ENCODE measurements around the gene ARPC1A. TPM values are rescaled to one million over a fixed set of nuclear protein-coding genes. Genes with fewer than 3 reads are reported as not detected.
A peak's percentile ranks its signal among the peaks of the same experiment; 100 is the strongest.

Gene ARPC1A
- total and polyA plus RNA-seq, 4 experiments from 2014 or later = 46.2 to 64.2 (median 50.3) TPM

- Mint-ChIP-seq H3K4me3 (no peak overlapping the region), H3K9me3 (peaks cover 0 to 3% (median 0%) of the 10 kb centered on the region in 8 donors)
These were observed 73.3 kb downstream of the ARPC1A start for GRCh38 chr7:99398891-99399445.

GRCh38 chr7:99399597-99399996 is 73.9 kb downstream of the ARPC1A start:
- no peaks in the 10 kb centered on the region for H3K27me3 ChIP-seq (ENCODE audit: insufficient read depth, low read length)
- H3K9me3 ChIP-seq (ENCODE audit: control insufficient read depth in 1 of 2, low read length in 2 of 2) = no peaks in the 10 kb centered on the region
- peaks cover 54% of the 10 kb centered on the region for H3K36me3 ChIP-seq (ENCODE audit: insufficient read depth, low read length)
- Mint-ChIP-seq H3K36me3 (peaks cover 35 to 77% of the 10 kb centered on the region in 2 donors), H3K4me3 (no peak overlapping the region), H3K4me1 (peaks cover 12 to 26% (median 18%) of the 10 kb centered on the region in 4 donors), H3K27me3 (no peaks in the 10 kb centered on the region), H3K27ac (peak overlapping the region in 4 of 7 donors; percentile 24 to 59 (median 35)), H3K9me3 (peaks cover 0 to 3% (median 0%) of the 10 kb centered on the region in 8 donors)
- no peaks in the 10 kb centered on the region for H3K4me1 ChIP-seq (ENCODE audit: insufficient read depth, low read length)
- DNase-seq = no peak
- POLR2A ChIA-PET (ENCODE audit: partially characterized antibody) = interaction anchor here (0.5 to 13.0 kb wide), 10 partner anchors 7 to 100 kb away, joined by 3 to 210 read pairs (median 6); partner anchors contain the start of genes BUD31, PDAP1 and ZNF394
- CTCF ChIA-PET (ENCODE audit: partially characterized antibody) = interaction anchor here (1.1 to 1.4 kb wide), 3 partner anchors 10 to 87 kb away, joined by 3 to 4 read pairs (median 3); no protein-coding TSS in a partner anchor
- no peak overlapping the region for H3K4me3 ChIP-seq (ENCODE audit: low read length in 2 of 2)
- no peak overlapping the region for H3K27ac ChIP-seq (ENCODE audit: low read depth, low read length)
- intact Hi-C loops (cut with micrococcal nuclease) = no loop called here

More at GRCh38 chr7:99398891-99399445, 73.3 kb downstream of the ARPC1A start:
- H3K27ac ChIP-seq (ENCODE audit: low read depth, low read length) = no peak overlapping the region
- H3K4me3 ChIP-seq (ENCODE audit: low read length in 2 of 2) = no peak overlapping the region
- ChIA-PET POLR2A (ENCODE audit: partially characterized antibody) (interaction anchor here (0.6 to 13.0 kb wide), 9 partner anchors 7 to 392 kb away, joined by 3 to 210 read pairs (median 7); partner anchors contain the start of genes BUD31, PDAP1 and ZNF394), CTCF (ENCODE audit: partially characterized antibody) (interaction anchor here (1.2 to 1.4 kb wide), 3 partner anchors 13 to 86 kb away, joined by 3 read pairs; no protein-coding TSS in a partner anchor)
- no peak for DNase-seq
- intact Hi-C loops (cut with micrococcal nuclease) = no loop called here
- H3K36me3 ChIP-seq (ENCODE audit: insufficient read depth, low read length) = peaks cover 54% of the 10 kb centered on the region
- peaks cover under 1% of the 10 kb centered on the region for H3K4me1 ChIP-seq (ENCODE audit: insufficient read depth, low read length)
- Mint-ChIP-seq H3K36me3 (peaks cover 31 to 79% of the 10 kb centered on the region in 2 donors), H3K27ac (peak overlapping the region in 6 of 7 donors; percentile 23 to 88 (median 56)), H3K27me3 (no peaks in the 10 kb centered on the region), H3K4me1 (peaks cover 8 to 22% (median 15%) of the 10 kb centered on the region in 4 donors)
- no peaks in the 10 kb centered on the region for H3K27me3 ChIP-seq (ENCODE audit: insufficient read depth, low read length)
- no peaks in the 10 kb centered on the region for H3K9me3 ChIP-seq (ENCODE audit: control insufficient read depth in 1 of 2, low read length in 2 of 2)

GRCh38 chr7:99402854-99403253 is 77.2 kb downstream of the ARPC1A start:
- Histone ChIP-seq H3K9me3 (ENCODE audit: control insufficient read depth in 1 of 2, low read length in 2 of 2) (no peaks in the 10 kb centered on the region), H3K4me3 (ENCODE audit: low read length in 2 of 2) (no peak overlapping the region), H3K27me3 (ENCODE audit: insufficient read depth, low read length) (no peaks in the 10 kb centered on the region), H3K4me1 (ENCODE audit: insufficient read depth, low read length) (peaks cover 25% of the 10 kb centered on the region), H3K27ac (ENCODE audit: low read depth, low read length) (no peak overlapping the region), H3K36me3 (ENCODE audit: insufficient read depth, low read length) (peaks cover 30% of the 10 kb centered on the region)
- CTCF ChIA-PET (ENCODE audit: partially characterized antibody) = no interaction called here
- H3K27ac Mint-ChIP-seq = peak overlapping the region in 5 of 7 donors; percentile 8 to 86 (median 80)
- H3K4me3 Mint-ChIP-seq = no peak overlapping the region
- no peaks in the 10 kb centered on the region for H3K27me3 Mint-ChIP-seq
- H3K4me1 Mint-ChIP-seq = peaks cover 26 to 42% (median 36%) of the 10 kb centered on the region in 4 donors
- peaks cover 0 to 3% (median 0%) of the 10 kb centered on the region in 8 donors for H3K9me3 Mint-ChIP-seq
- POLR2A ChIA-PET (ENCODE audit: partially characterized antibody) = interaction anchor here (1.0 to 9.9 kb wide), 3 partner anchors 9 to 95 kb away, joined by 3 to 210 read pairs (median 3); no protein-coding TSS in a partner anchor
- H3K36me3 Mint-ChIP-seq = peaks cover 28 to 54% of the 10 kb centered on the region in 2 donors
- no peak for DNase-seq
- intact Hi-C loops (cut with micrococcal nuclease) = no loop called here

GRCh38 chr7:99403764-99404163 is 78.1 kb downstream of the ARPC1A start:
- Mint-ChIP-seq H3K9me3 (peaks cover 0 to 8% (median 0%) of the 10 kb centered on the region in 8 donors), H3K36me3 (peaks cover 25 to 53% of the 10 kb centered on the region in 2 donors), H3K27ac (peak overlapping the region in 6 of 7 donors; percentile 12 to 84 (median 79)), H3K4me3 (no peak overlapping the region), H3K27me3 (no peaks in the 10 kb centered on the region), H3K4me1 (peaks cover 25 to 45% (median 36%) of the 10 kb centered on the region in 4 donors)
- Histone ChIP-seq H3K4me3 (ENCODE audit: low read length in 2 of 2) (no peak overlapping the region), H3K9me3 (ENCODE audit: control insufficient read depth in 1 of 2, low read length in 2 of 2) (no peaks in the 10 kb centered on the region), H3K4me1 (ENCODE audit: insufficient read depth, low read length) (peaks cover 27% of the 10 kb centered on the region), H3K36me3 (ENCODE audit: insufficient read depth, low read length) (peaks cover 30% of the 10 kb centered on the region), H3K27ac (ENCODE audit: low read depth, low read length) (no peak overlapping the region), H3K27me3 (ENCODE audit: insufficient read depth, low read length) (no peaks in the 10 kb centered on the region)
- DNase-seq = no peak
- intact Hi-C loops (cut with micrococcal nuclease) = no loop called here
- POLR2A ChIA-PET (ENCODE audit: partially characterized antibody) = interaction anchor here (0.5 to 9.9 kb wide), 4 partner anchors 10 to 1024 kb away, joined by 3 to 210 read pairs (median 4); no protein-coding TSS in a partner anchor
- CTCF ChIA-PET (ENCODE audit: partially characterized antibody) = no interaction called here

GRCh38 chr7:99404235-99404976 is 78.7 kb downstream of the ARPC1A start:
- DNase-seq = no peak
- H3K27me3 ChIP-seq (ENCODE audit: insufficient read depth, low read length) = no peaks in the 10 kb centered on the region
- H3K4me1 ChIP-seq (ENCODE audit: insufficient read depth, low read length) = peaks cover 29% of the 10 kb centered on the region
- no peaks in the 10 kb centered on the region for H3K9me3 ChIP-seq (ENCODE audit: control insufficient read depth in 1 of 2, low read length in 2 of 2)
- no peak overlapping the region for H3K27ac ChIP-seq (ENCODE audit: low read depth, low read length)
- peaks cover 25 to 55% of the 10 kb centered on the region in 2 donors for H3K36me3 Mint-ChIP-seq
- no peak overlapping the region for H3K4me3 ChIP-seq (ENCODE audit: low read length in 2 of 2)
- H3K9me3 Mint-ChIP-seq = peaks cover 0 to 8% (median 0%) of the 10 kb centered on the region in 8 donors
- H3K36me3 ChIP-seq (ENCODE audit: insufficient read depth, low read length) = peaks cover 28% of the 10 kb centered on the region
- H3K4me3 Mint-ChIP-seq = peak overlapping the region in 1 of 8 donors; percentile 21
- H3K27me3 Mint-ChIP-seq = no peaks in the 10 kb centered on the region
- CTCF ChIA-PET (ENCODE audit: partially characterized antibody) = no interaction called here
- POLR2A ChIA-PET (ENCODE audit: partially characterized antibody) = interaction anchor here (0.5 to 9.9 kb wide), 3 partner anchors 11 to 1024 kb away, joined by 3 to 210 read pairs (median 5); no protein-coding TSS in a partner anchor
- peaks cover 24 to 47% (median 38%) of the 10 kb centered on the region in 4 donors for H3K4me1 Mint-ChIP-seq
- H3K27ac Mint-ChIP-seq = peak overlapping the region in 6 of 7 donors; percentile 12 to 84 (median 70)
- intact Hi-C loops (cut with micrococcal nuclease) = no loop called here

GRCh38 chr7:99404977-99405320 is 79.3 kb downstream of the ARPC1A start:
- H3K36me3 Mint-ChIP-seq = peaks cover 25 to 54% of the 10 kb centered on the region in 2 donors
- DNase-seq = no peak

More at GRCh38 chr7:99404977-99405320, 79.3 kb downstream of the ARPC1A start:
- no peak overlapping the region for H3K27ac ChIP-seq (ENCODE audit: low read depth, low read length)
- ChIA-PET CTCF (ENCODE audit: partially characterized antibody) (no interaction called here), POLR2A (ENCODE audit: partially characterized antibody) (interaction anchor here (1.8 to 9.9 kb wide), 2 partner anchors 11 to 30 kb away, joined by 5 to 210 read pairs; no protein-coding TSS in a partner anchor)
- peaks cover 22% of the 10 kb centered on the region for H3K36me3 ChIP-seq (ENCODE audit: insufficient read depth, low read length)
- peaks cover 0 to 8% (median 0%) of the 10 kb centered on the region in 8 donors for H3K9me3 Mint-ChIP-seq
- H3K4me1 ChIP-seq (ENCODE audit: insufficient read depth, low read length) = peaks cover 35% of the 10 kb centered on the region
- no peaks in the 10 kb centered on the region for H3K27me3 Mint-ChIP-seq
- H3K27me3 ChIP-seq (ENCODE audit: insufficient read depth, low read length) = no peaks in the 10 kb centered on the region
- no peak overlapping the region for H3K4me3 ChIP-seq (ENCODE audit: low read length in 2 of 2)
- H3K27ac Mint-ChIP-seq = peak overlapping the region in 2 of 7 donors; percentile 12 to 61
- H3K4me3 Mint-ChIP-seq = peak overlapping the region in 1 of 8 donors; percentile 21
- peaks cover 27 to 52% (median 42%) of the 10 kb centered on the region in 4 donors for H3K4me1 Mint-ChIP-seq
- H3K9me3 ChIP-seq (ENCODE audit: control insufficient read depth in 1 of 2, low read length in 2 of 2) = no peaks in the 10 kb centered on the region
- intact Hi-C loops (cut with micrococcal nuclease) = no loop called here

Measured in CD4-positive, alpha-beta memory T cell (primary cell).